HG03520 (cell line): ENCODE measurements around the gene RAB44.
"Not testable (repeated sequence)": the region's sequence is repeated elsewhere in the genome, so short reads cannot be mapped to it uniquely, and the experiment has no call there.

ENCODE experiments used
- ATAC-seq: cut with Tn5 transposase; IDR thresholded peaks from one replicate; pipeline ENCODE4 v1.9.1; 2021; ENCODE audit warnings: mild to moderate bottlenecking, moderate library complexity; ENCODE audit not compliant: unreplicated experiment

RAB44 gene, protein sequence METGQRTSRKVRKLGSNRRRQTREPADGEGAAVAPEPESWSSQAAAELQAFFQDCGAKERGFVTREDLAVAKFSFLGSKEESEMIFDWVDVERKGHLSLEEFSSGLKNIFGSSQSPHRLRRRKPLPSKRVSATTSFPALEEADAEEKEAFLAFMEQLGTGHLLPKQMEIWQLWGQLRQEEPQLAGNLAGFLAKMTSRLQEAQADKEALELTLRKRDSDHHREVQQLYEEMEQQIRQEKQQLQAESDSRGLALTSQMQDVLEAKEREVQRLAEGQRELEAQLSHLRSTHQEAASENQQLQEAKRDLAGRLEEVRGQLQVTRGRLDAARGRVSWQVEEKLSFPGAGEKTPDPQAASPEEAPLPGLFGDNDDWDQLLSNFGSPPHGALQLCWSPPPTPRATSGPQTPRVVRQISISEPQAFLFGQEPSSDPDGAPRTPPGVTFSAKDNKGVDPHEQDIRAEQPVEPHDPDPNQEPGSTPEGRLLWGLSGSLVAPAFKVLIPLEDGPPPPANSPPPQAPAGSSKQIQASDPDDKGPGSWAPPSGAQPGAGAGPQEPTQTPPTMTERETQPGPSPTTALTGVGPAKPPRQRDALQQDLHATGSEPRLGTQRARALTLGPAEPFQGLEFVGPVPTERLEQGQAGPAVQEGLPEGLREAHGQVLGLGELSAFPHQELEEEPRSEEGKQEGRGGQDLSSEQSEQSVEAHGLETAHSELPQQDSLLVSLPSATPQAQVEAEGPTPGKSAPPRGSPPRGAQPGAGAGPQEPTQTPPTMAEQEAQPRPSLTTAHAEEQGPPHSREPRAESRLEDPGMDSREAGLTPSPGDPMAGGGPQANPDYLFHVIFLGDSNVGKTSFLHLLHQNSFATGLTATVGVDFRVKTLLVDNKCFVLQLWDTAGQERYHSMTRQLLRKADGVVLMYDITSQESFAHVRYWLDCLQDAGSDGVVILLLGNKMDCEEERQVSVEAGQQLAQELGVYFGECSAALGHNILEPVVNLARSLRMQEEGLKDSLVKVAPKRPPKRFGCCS

DNA sequence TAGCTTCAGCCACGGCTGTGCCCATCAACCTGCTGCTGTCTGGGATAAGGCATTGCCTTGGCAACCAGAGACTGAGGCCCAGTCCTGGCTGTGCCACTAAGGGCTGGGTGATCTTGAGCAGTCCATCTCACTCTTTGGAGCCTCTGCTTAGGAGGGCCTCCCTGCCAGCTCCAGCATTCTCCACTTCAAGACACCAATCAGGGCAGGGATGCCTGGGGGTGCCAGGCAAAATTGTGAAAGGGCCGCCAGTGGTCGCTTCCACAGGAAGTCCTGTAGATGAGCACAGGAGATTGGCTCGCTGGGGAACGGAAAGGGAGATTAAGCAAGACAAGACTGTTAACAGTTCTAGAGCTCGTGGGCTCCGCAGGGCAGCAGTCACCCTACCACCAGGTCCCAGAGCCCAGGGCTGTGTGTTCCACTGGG lies at the start of gene RAB44:
Gene RAB44, plus strand, starts transcription at position 346 of the 423 bp plus-strand sequence. CDS start 6,410 bp downstream, outside the sequence.
- ATAC-seq, result no peak

DNA sequence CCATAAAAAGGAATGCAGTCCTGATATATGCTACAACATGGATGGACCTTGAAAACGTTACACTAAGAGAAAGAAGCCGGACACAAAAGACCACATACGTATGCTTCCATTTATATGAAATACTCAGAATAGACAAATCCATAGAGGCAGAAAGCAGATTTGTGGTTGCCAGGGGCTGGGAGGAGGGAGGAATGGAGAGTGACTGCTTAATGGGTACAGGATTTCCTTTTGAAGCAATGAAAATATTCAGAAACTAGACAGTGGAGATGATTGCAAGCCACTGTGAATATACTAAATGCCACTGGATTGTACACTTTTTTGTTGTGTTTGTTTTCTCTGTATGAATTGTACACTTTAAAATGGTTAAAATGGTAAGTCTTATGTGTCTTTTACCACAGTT lies 48.5 kb upstream of the RAB44 start:
- ATAC-seq, result no peak

DNA sequence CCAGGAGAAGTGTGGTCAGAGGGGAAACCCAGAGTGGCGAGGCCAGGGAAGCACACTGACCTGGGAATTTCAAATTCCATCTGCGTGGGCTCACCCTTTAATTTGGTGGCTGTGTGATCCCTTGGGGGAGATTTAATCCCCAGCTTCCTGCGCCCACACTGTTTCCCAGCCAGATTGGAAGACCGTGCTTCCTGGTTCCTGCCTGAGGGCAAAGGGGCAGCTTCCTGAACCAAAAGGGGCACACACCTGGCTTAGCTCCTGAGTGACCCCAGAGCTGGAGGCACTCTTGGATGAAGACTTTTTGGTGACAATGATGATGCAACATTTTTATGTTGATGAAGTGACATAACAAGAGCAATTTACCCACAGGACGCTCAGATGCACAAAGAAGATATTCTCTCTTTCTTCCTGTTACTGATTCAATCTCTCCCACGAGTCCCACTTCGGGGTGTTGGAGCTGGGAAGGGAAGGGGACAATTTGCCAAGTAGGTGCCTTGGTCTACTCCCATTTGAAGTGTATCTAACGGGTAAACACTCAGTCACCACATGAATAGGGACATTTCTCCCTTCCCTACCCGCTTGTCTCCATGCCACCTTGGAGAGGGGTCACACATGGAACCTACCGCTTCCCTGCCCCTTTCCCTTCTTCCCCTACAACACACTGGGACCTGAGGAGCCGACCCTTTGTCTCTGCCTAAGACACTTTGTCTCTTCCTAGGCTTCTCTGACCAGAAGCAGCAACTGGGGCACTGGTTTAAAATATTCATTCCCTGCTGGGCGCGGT lies 47.7 kb upstream of the RAB44 start:
- ATAC-seq, result no peak

DNA sequence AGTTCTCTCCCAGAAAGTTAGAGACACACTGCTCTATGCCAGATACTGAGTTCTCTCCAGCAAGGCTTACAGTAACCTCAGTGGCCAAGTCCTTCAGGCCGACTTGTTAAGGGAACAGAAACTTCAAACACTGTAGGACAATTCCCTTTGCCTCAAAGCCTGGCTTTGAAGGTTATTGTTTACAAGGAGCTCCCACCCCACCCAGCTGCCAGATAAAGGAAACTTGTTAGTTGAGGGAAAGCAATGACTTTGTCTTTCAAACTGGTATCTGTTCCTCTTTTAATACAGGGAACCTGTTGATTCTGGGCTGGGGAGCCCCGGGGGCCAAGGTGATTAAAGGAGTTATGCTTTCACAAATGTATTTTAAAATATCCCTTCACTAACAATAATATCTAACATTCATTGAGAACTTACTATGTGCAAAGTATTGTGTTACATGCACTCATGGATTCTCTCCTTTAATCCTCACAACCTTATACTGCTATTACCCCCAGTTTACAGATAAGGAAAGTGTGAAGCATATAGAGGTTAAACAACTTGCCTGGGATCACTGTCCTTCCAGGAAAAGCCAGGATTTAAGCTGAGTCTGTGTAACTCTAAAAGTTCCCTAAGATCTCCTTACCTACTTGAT lies 46.7 kb upstream of the RAB44 start:
- ATAC-seq, result no peak

DNA sequence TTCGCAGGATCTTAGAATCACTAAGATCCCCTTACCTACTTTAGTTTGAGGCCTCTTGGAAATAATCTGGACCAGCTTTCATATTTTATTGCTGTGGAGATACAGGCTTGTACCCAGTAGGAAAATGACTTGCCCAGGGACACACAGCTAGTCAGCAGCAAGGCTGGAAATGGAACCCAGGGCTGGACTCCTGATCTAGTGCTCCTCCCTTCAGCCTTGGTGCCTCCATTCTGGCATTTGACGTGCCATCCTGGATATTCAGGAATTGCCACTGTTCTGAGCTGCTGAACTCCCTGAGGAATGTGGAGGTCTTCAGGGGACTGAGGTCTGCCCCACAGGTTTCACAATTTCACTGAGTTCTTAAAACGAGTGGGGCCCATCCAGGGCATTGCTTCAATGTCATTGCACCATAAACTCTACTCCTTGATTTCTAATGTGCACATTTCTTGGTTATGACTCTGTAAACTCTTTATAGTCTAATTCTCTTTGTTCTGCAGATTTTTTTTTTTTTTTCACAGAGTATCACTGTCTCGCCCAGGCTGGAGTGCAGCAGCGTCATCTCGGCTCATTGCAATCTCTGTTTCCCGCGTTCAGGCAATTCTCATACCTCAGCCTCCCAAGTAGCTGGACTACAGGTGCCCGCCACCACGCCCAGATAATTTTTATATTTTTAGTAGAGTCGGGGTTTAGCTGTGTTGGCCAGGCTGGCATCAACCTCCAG lies 45.8 kb upstream of the RAB44 start:
- no peak for ATAC-seq

DNA sequence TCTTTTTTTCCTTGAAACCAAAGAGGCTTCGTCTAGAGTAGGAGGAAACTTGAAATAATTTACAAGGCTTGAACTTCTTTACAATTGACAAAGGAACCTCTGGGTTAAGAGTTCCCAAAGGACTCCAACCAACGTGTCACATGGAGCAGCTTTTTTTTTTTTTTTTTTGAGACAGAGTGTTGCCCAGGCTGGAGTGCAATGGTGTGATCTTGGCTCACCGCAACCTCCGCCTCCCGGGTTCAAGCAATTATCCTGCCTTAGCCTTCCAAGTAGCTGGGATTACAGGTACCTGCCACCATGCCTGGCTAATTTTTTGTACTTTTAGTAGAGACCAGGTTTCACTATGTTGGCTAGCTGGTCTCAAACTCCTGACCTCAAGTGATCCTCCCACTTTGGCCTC lies 43.2 kb upstream of the RAB44 start:
- ATAC-seq, result not testable (repeated sequence)

DNA sequence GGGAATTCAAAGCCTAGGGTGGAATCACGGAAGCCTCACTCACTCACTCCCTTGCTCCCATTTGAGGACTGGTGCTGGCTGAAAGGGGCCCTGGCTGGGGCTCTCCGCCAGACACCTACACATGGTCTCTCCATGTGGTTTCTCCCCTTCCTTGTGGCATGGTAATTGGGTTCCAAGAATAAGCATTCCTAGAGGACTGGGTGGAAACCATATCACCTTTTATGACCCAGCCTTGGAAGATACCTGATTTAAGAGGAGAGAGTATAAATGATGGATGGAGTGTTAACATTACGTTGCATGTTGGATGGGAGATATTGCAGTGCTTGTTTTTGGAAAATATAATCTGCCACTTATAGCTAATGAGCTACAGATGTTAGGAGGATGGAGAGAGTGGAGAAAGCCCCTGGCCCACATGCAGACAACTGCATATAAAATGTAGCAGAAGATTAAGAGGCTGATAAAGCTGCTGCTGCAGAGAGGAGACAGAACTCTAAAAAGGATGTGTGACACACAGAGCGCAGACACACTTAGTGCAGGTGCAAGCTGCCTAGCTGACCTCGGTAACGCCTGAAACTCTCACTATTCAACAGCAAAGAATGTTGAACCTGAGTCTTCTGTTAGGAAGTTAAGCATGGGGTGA lies 42.4 kb upstream of the RAB44 start:
- no peak for ATAC-seq

DNA sequence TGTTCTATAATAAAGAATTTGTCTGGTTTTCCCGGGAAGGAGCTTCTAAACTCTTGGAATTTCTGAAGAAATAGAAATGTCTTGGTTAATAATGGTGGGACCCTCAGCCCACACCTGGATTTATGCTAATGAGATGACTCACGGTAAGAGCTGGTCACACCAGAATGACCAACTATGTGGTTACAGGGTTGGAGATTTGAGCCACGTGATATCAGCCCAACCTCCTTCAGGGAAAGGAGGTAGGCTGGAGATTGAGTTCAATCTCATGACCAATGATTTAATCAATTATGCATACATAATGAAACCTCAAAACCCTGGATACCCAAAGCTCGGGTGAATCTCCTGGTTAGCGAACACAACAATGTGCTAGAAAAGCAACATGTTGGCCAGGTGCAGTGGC lies 41.2 kb upstream of the RAB44 start:
- ATAC-seq, result no peak

DNA sequence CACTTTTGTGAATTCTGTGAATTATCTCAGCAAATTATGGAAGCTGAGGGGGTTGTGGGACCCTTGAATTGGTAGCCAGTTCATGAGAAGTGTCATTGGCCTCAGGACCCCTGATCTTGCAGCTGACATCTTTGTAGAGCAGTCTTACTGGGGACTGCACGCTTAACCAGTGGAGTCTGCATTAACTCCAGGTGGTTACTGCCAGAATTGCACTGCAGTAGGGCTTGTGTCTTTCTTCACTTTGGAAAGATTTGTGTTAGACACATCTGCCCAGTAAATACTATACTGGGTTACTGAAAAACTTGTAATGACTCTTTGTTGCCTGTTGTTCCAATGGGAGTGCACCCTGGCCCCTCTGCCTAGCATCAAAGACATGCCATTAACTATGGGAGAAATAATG lies 40.4 kb upstream of the RAB44 start:
- no peak for ATAC-seq

DNA sequence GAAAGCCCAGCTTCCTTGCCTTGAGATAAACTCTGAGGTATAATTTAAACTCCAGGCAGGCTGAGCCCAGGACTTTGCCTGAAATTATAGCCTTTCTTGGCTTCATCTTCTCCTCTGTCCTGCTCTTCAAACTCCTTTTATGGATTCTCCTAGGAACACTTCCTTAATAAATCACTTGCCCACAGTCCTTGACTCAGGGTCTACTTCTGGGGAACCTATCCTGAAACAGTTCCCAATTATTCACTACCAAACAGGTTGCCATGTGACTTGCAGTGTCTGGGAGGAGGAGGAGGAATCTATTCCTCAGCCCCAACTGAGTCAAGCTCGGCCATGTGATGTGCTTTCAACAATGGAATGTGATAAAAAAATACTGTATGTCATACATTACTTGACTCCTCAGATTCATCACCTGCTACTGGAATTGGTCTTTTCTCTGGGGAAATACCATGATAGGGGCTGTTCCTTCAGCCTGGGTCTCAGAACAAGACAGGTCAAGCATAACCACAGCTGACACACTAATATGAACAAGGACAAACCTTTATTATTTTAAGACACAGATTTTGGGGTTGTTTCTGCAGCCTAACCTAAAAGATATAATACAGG lies 39.6 kb upstream of the RAB44 start:
- ATAC-seq, result no peak

DNA sequence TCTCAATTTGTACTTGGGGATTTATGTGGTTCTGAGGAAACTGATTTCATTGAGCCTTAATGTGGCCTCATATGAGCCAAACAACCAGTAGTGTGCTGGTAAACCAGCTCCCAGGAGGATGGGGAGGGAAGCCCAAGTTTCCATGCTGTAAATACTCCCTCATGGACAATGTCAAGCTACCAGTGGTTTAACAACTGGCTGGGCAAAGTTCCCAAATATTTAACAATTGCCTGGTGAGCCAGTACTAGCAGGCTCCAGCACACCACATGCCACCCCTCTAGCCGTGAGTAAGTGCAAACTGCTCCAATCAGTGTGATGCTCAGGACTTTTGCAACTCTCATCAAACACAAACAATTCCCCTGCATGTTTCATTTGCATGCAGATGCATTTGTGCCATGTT lies 38.4 kb upstream of the RAB44 start:
- no peak for ATAC-seq

DNA sequence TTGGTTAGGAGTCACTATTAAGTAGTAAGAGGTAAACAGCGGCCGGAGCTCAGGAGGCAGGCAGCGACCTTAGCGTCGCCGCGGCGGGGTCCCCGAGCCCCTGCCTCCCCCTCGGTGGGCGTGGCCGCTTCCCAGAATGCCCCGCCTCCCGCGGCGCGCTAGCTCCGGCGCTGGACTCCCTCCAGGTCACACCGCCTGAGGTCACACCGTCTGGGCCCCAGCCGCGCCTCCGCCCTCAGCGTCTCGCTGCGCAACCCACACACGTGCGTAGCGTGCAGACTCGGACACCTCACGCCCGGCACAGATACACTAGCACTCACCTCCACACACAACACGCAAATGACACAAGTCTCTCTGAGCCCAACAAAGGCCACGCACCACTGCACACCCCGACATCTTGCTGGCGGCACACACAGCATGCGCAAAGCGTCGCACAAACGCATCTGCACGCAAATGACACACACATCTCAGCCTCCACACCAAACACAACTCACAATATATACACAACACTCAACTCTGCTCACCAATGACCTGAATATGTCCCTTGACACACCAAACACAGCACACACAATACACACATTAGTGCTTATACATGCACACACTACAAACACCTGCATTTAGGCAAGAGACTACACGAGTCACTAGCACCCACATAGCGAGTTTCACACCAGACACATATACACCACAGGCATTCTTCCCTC lies 36.7 kb upstream of the RAB44 start:
- ATAC-seq, result no peak

DNA sequence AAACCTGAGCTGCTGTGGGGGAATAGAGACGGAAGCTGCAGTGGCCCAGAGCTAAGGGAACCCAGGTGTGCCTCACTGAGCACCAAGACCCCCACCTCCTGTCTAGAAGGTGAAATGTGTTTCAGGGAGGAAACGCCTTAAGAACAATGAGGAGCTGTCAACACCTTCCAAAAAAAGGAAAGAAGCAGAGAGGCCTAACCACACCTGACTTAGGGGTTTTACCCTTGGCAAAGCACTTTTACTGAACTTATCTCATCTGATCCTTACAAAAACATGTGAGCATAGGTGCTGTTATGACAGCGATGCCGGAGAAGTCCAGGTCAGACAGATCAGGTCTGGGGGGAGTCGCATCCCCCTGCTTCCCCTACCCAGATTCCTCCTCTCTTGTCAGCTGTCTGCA lies 35.2 kb upstream of the RAB44 start:
- no peak for ATAC-seq

DNA sequence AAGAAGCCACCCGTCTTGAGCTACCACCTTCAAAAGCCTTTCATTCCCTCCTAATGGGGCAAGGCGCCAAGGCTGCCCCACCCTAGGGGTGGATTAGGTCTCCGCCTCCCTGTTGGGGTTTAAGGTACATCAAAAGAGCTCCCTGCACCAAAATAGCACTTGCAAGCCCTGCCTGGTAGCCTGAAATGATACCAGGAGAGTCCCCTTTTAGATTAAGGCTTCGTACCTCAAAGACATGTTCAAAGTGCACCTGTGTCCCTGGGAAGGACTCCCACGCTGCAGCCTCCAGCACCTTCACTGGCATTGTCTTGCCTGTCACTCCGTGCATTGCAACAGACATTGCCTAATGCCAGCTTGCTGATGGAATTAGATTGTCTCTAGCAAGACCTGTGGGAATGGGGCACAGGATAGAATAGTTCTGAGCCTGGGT lies 34.8 kb upstream of the RAB44 start:
- no peak for ATAC-seq

DNA sequence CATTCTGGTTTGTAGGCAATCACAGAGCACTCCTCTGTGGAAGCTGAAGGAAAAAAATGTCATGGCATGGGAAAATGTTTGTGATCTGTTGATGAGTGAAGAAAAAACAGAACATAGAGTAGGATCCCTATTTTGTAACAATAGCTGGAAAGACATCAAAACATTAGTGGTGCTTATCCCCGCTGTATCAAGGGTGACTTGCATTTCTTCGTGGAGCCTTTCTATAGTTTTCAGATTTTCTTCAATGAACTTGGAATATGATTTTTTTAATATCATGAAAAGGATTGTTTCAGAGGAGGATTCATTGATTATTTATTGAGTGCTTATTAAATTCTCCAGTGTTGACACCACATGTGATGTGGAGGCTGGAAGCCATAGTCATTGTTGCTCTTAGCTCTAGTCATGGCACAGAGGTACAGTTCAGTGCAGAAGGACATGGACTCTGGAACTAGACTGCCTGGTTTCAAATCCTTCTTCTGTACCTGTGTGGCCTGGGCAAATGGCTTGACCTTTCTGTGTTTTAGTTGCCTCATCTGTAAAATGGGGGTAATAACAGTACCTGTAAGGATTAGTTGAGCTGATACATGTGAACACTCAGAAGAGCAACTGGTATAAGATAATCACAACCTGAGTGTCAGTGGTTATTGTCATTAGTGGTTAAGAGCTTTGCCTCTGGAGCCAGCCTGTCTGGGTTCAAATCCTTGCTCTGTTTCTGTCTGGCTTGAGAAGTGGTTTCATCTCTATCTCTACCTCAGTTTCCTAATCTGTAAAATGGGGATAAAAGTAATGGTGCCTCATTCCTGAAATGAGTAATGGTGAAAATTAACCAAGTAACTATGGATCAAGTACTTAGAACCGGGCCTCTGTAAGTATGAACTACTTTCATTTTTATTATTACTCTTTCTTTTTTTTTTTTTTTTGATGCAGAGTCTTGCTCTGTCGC lies 33.9 kb upstream of the RAB44 start:
- ATAC-seq, result no peak

DNA sequence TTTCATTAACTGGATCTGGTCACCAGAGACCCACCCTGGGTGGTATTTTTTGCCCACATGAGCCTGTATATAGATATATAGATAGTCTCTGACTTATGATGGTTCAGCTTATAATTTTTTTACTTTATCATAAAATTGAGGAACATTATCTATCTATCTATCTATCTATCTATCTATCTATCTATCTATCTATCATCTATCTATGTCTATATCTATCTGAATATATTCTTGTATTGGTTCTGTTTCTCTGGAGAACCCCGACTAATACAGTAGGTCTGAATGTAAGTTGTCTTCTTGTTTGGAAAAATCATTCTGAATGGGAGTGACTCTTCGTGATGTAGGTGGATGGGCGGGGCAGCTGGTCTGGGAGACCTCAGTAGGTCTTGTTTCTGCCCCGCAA lies 32.4 kb upstream of the RAB44 start:
- ATAC-seq, result no peak

DNA sequence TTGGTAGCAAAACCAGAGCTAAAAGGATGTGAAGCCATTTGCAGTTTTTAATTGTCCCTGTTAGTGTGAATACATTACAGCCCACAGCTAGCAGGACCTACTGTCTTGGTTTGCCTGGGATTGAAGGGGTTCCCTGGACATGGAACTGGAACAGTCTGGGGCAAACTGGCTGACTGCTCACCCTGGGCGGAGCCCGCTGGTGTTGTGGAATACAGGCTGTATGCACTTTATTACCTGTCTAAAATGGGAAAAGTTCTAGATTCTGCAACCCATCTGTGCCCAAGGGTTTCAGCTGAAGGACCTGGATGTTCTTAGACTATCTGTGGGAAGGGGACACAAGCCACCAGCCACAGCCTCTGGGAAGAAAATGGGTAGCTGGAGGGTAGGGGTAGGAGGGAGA lies 31.3 kb upstream of the RAB44 start:
- ATAC-seq, result no peak
